ENCODE measurements around the gene TAMALIN.

The TAMALIN gene

DNA sequence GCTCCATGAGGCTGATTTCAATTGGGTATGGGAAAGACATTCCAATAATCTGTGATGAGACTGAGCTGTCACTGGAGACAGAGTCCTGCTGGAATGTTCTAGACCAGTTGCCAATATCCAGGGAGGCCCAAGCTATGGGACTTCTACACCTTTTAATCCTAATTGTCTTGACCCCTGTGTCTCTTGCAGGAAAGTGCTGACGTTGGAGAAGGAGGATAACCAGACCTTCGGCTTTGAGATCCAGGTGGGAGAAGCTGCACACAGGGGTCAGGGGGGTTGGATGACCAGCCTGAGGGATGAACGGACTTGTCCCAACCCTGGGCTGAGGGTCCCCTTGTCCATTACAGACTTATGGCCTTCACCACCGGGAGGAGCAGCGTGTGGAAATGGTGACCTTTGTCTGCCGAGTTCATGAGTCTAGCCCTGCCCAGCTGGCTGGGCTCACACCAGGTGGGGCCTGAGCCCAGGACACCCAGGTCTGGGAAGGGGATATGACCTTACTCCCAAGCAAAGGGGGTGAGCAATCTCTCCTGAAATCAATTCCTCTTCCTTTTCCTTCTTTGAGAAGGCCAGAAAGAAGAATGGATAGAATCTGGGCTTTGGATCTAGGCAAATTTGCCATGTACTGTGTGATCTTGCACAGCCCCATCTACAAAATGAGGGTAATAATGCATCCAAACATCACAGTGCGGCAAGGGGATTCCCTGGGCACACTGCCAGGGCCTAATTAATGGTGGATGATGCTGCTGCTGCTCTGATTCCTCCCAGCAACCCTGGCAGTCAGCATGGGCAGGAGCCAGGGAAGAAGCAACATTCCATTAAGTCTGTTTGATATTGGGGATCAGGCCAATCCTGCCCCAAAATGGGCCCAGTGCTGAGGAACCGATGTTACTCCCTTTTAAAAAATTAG, 4.2 kb downstream of the TAMALIN start:
- in situ Hi-C loops (cut with HindIII; ENCODE audit: low sequenced_read_pairs) = no loop called here

- in situ Hi-C loops (cut with HindIII; ENCODE audit: low sequenced_read_pairs) = no loop called here
Observed at GRCh38 chr12:52011602-52012214, 5.0 kb downstream of the TAMALIN start.

DNA sequence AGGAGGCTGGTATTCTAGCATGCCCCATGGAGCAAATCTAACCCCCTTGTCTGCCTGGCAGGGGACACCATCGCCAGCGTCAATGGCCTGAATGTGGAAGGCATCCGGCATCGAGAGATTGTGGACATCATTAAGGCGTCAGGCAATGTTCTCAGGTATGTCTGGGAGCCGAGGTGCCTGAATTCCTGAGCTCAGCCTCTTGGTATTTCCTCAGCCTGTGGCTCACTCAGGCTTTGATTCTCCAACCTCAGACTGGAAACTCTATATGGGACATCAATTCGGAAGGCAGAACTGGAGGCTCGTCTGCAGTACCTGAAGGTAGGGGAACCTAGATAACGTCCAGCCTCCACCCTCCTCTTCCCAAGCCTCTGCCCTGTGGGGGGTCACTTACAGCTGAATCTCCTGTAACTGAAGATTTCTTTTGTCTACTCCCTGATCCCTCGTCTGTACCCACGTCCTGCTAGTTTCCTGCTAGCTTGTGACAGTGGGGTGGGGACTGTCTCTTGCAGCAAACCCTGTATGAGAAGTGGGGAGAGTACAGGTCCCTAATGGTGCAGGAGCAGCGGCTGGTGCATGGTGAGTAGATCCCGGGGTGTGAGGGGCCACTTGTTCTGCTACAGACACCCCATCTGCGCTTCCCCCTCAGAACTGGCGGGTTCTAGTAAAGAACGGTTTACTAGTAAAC, 7.0 kb downstream of the TAMALIN start:
- in situ Hi-C loops (cut with HindIII; ENCODE audit: low sequenced_read_pairs) = no loop called here

GRCh38 chr12:52014567-52015530, 8.1 kb downstream of the TAMALIN start:
- in situ Hi-C loops (cut with HindIII; ENCODE audit: low sequenced_read_pairs) = no loop called here

DNA sequence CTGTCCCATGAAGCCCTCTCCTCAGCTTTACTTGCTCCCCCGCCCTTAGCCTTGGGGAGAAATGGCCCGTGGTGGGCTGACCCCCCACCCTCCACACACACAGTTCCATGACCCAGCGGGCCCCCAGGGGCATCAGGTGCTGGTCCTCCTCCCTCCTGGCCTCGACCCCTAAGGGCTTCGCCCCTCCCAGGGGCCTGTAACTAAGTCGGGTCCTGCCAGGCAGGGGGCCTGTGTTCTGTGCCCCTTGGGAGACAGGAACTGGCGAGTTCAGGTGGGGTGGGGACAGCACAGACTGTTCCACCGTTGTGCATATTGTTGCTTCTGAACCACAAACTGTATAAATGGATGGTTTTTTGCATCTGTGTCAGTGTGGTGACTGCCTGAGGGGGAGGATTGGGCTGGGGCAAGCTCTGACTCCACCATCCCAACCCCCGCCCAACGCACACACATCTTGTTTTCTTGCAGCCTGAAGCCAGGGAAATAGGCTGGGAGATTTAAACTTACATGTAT, 8.8 kb downstream of the TAMALIN start:
- in situ Hi-C loops (cut with HindIII; ENCODE audit: low sequenced_read_pairs) = no loop called here

- in situ Hi-C loops (cut with HindIII; ENCODE audit: low sequenced_read_pairs) = no loop called here
Observed at GRCh38 chr12:52018433-52019112, 11.8 kb downstream of the TAMALIN start.

- in situ Hi-C loops (cut with HindIII; ENCODE audit: low sequenced_read_pairs) = no loop called here
Observed at GRCh38 chr12:52019113-52019770, 12.5 kb downstream of the TAMALIN start.

DNA sequence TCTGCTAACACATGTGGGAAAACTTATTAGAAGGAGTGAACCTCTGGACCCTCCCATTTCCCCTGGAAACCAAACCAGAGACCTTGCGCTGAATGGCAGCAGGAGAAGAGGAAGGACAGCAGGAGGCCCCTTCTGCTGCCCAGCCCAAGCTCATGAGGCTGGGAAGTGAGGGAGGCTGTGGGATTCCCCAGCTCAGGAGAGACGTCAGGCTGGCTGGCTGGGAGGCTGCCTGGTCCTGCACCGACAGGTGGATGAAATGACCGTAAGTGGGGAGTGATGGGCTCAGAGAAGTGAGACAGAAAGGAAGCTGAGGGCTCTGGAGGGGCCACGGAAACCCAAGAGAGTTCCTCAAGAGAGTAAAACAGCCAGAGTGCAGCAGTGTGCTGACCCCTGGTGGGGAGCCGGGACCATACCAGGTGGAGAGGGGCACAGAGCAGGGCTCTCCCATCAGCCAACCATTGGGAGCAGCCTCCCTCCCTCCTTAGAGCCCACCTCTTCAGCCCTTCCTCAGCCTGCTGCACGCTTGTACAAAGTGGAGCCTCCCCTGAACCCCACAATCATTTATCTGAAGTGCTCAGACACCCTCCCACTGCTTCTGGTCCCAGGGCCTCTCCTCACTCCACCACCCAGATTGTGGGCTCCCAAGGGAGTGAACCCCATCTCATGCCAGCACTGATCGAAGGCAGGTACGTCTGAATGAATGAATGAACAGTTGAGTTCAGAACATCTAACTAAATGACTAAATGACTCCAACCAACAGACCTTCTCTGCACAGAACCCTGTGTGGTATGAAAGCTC, 14.0 kb downstream of the TAMALIN start:
- in situ Hi-C loops (cut with HindIII; ENCODE audit: low sequenced_read_pairs) = no loop called here

DNA sequence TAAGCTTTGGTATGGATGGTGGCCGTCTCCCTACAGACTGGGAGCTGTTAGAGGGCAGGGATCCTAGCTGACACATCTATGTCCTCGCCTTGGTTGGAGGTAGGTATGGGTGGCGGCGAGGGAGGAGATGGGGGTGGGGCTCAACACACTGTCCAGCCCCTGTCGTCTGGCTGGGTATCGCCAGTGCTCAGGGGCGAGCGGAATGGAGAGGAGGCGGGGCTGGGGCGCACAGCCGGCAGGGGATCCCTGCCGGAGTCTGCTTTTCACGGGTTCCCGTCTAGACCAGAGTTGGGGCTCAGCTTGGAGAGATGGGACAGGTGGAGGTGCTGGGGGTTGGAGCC, 16.1 kb downstream of the TAMALIN start:
- in situ Hi-C loops (cut with HindIII; ENCODE audit: low sequenced_read_pairs) = no loop called here

DNA sequence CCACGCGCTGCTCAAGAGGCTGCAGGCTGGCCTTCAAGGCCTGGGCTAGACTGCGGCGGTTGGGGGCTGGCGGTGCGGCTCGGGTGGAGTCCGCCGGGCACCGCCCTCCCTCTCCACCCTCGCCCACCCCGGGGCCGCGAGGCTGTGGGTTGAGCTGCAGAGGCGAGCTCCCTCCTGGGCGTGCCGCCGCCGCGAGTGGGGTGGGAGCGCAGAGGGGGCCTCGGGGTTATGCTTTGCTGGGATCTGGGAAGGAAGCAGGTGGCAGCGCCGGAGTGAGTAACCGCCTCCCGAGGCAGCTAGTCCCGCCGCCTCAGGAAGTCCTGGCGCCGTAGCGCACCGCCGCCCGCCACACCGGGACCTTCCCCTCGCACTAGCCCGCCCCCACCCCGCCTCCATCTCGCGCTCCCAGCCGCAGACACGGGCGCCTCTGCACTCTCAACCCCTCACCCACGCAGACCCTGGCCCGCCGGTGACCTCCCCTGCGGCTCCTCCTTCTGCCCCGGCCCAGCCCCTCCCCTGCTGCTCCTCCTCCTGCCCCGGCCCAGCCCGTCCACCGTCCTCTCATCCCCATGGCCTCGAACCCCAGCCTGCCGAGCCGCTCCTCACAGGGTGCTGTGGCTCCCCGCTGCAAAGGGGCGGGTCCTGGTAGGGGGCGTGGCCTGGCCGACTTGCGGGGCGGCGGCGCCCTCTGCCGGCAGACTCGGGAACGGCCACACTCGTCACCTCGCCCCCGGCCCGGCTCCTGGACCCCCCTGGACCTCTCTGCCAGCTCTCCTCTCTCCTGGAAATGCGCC, 16.6 kb downstream of the TAMALIN start:
- in situ Hi-C loops (cut with HindIII; ENCODE audit: low sequenced_read_pairs) = no loop called here

GRCh38 chr12:52023976-52024688, 17.4 kb downstream of the TAMALIN start:
- in situ Hi-C loops (cut with HindIII; ENCODE audit: low sequenced_read_pairs) = no loop called here

DNA sequence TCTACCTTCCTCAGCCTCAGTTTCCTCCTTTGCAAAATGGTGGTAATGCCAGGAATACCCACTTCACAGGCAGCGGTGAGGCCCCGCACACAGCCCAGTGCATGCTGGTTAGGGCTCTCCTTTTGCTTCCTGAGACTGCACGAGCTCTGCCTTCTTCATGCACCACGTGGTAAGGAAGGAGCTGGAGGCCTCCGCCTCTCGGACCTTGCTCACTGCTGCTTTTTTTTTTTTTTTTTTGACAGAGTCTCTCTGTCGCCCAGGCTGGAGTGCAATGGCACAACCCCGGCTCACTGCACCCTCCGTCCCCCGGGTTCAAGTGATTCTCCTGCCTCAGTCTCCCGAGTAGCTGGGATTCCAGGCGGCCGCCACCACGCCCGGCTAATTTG, 18.1 kb downstream of the TAMALIN start:
- in situ Hi-C loops (cut with HindIII; ENCODE audit: low sequenced_read_pairs) = no loop called here

DNA sequence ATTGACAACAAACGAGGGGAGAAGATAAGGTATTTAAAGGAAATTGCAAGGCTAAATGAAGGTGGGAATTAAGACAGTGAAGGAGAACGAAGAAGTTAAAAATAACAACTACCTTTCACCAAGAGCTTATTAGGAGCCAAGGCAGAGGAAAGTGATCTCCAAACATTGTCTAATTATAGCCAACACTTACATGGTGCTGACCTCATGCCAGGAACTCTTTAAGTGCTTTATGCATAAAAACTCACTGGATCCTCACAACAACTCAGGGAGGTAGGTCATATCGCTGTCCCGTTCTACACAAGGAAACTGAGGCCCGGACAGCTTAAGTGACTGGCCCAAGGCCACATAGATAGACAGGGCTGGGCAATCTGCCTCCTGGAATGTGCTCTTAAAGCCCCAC, 19.5 kb downstream of the TAMALIN start:
- in situ Hi-C loops (cut with HindIII; ENCODE audit: low sequenced_read_pairs) = no loop called here

- in situ Hi-C loops (cut with HindIII; ENCODE audit: low sequenced_read_pairs) = no loop called here
Observed at GRCh38 chr12:52027085-52027843, 20.5 kb downstream of the TAMALIN start.

DNA sequence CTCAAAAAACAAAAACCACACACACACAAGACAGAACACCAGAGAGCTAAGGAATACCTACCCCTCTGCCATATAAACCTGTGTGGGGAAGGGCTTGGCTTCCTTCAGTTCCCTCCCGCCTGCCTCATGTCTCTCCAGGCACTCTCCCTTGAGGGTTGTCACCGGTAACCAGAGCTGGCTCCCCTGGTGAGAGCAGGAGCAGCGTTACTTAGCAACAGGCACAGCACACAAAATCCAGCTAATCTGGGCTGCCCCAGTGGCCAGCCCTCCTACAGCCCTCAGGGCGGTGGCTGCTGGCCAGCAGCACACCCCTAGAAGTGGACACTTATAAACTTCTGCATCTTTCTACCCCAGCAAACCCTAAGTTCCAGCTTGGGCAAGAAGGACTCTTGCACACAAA, 22.9 kb downstream of the TAMALIN start:
- in situ Hi-C loops (cut with HindIII; ENCODE audit: low sequenced_read_pairs) = loop anchor here (10.0 kb wide), 1 partner anchor 65 kb away; no protein-coding TSS in a partner anchor

- in situ Hi-C loops (cut with HindIII; ENCODE audit: low sequenced_read_pairs) = loop anchor here (10.0 kb wide), 1 partner anchor 62 kb away; no protein-coding TSS in a partner anchor
Observed at GRCh38 chr12:52032446-52032803, 25.7 kb downstream of the TAMALIN start.
